ENCODE data around the gene POM121L2.
A peak's percentile ranks its signal among the peaks of the same experiment; 100 is the strongest.

Gene POM121L2

GRCh38 chr6:27312146-27312949, at the start of gene POM121L2:
TSS of gene POM121L2 (minus strand) at chr6:27312273. CDS start at chr6:27312170, 103 bp downstream.
- peak; percentile 43 for DNase-seq

- no peak for DNase-seq
Measured at GRCh38 chr6:27359231-27359630, 47.2 kb upstream of the POM121L2 start.

- no peak for DNase-seq
Measured at GRCh38 chr6:27358786-27359185, 46.7 kb upstream of the POM121L2 start.

GRCh38 chr6:27352850-27353249, 40.8 kb upstream of the POM121L2 start:
- DNase-seq, result no peak

DNA sequence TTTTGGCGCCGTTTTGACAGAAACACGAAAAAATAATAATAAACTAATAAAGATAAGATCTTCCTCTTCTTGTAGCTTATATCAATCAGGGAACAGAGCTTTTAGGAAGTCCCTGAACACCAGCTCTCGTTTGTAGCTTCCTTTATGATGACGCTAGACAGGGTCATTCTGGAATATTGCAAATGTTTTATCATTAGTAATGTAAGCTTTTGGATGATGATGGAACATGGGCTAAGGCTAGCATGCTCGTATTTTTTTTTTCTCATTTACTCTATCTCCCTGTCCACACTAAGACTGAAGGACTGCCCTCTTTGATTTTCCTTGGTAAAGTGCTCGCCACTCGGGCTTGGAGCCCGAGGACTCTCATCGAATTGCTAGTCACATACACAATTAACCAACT, 22.1 kb upstream of the POM121L2 start:
- DNase-seq, result no peak

DNA sequence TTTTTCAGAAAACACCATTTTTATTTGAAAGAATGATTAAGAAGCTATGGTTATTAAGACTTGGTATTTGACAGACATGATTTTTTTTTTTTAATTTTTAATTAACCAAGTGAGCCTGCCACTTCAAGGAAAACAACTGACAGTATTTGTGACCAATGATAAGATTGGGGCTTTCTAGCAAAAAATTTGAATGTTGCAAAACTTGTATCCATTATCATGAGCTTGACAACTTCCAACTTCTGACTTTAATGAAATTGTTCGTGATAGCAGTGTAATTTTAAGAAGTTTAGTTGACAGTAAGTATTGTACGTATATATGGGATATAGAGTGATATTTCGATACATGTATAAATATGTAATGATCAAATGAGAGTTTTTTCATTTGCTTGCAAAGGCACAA, 21.6 kb upstream of the POM121L2 start:
- no peak for DNase-seq

DNA sequence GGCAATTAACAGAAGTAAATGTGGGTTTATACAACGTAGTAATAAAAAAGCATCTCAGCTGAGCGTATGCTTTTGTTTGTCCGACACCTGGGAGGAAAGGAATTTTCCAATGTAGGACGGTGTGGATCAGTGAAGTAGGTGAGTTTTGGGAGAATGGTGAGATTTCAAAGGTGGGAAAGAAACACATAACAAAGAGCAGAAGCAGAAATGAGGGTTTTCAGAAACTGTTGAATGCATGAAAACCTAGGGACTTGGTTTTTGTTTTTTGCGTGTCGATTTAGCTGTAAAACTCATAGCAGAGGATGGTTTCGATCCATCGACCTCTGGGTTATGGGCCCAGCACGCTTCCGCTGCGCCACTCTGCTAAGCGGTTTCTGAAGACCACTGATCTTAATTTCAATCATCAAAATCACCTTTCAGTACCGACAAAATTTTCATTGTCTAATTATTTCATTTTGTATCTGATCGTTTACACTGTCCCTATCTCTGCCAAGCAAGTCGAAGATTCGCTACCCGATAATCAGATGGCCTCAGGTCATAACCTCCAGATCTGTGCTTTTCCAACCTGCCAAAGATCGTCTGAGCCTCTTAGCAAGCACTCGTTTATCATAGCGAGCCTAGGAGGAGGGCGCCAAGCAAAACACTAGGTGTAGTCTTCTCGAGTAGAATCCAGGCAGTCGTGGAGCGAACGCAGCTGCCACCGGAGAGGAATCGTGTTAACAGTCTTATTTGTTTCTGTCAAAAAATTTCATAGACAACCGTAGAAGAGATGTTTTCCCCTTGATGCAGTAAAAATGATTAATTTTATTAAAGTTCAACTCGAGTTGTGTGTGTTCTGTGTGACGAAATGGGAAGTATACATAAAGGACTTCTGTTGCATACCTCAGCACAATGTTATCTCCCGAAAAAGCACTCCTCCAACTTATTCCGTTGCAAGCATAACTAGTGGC, 20.9 kb upstream of the POM121L2 start:
- DNase-seq, result no peak

- DNase-seq, result no peak
Measured at GRCh38 chr6:27327023-27327738, 15.1 kb upstream of the POM121L2 start.

DNA sequence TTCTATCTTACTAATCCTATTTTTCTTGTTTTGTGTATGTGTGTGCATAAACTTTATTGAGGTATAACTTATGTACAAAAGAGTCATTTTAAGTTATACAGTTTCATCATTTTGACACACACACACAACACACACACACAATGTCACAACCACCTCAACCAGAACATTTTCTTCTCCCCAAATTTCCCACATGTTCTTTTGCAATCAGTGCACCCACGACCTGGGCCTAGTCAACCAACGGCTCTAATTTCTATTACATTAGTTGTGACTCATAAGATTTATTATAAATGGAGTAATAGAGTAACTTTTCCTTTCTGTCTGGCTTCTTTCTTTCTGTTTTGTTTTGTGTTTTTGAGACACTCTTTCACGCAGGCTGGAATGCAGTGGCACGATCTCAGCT, 9.8 kb upstream of the POM121L2 start:
- DNase-seq, result no peak

DNA sequence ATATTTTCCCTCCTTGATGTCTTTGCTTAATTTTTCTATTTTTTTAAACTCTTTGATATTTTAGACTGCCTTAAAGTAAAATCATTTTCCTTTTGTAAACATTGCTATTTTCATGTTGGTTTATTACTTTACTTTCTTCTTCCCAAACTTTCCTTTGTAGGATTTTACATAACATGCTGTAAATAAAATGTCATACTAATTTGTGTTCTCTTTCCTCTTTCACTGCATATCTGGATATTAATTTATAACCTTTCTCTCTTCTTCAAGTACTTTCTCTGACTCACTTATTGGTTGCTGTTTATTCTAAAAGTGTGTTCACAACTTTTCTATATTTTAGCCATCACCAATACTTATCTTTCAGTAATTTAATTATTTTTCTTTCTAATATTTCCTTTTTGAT, 9.3 kb upstream of the POM121L2 start:
- DNase-seq, result no peak

- DNase-seq, result no peak
Measured at GRCh38 chr6:27318973-27319372, 6.9 kb upstream of the POM121L2 start.

- no peak for DNase-seq
Measured at GRCh38 chr6:27314046-27314445, 2.0 kb upstream of the POM121L2 start.

DNA sequence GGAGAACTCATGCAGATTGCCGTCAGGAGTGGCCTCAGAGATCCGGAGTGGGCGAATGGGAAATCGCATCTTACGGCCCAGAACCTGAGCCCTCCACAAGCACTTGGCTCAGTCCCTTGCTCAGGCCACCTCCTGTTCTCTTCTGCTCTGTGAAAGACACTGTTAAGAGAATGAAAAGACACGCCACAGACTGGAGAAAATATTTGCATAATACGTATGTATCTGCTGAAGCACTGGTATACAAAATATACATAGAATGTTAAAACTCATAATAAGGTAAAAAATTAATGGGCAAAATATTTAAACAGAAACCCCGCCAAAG, 838 bp upstream of the POM121L2 start:
- no peak for DNase-seq

DNA sequence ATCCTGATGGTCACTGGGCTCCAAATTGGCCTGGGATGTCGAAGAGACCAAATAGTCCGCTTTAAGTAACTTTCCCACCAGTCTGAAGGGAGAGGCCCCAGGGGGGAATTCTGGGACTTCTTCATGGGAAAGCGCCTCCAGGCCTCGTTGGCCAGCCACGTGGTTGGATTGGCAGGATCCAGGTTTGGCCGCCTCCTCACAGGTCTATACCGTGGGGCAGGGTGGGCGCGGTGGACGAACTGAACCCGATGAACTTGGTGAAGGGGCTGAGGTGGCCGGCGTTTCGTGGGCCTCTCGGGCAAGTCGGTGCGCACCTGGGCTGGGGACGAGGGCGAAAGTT, 297 bp downstream of the POM121L2 start:
- DNase-seq, result no peak

DNA sequence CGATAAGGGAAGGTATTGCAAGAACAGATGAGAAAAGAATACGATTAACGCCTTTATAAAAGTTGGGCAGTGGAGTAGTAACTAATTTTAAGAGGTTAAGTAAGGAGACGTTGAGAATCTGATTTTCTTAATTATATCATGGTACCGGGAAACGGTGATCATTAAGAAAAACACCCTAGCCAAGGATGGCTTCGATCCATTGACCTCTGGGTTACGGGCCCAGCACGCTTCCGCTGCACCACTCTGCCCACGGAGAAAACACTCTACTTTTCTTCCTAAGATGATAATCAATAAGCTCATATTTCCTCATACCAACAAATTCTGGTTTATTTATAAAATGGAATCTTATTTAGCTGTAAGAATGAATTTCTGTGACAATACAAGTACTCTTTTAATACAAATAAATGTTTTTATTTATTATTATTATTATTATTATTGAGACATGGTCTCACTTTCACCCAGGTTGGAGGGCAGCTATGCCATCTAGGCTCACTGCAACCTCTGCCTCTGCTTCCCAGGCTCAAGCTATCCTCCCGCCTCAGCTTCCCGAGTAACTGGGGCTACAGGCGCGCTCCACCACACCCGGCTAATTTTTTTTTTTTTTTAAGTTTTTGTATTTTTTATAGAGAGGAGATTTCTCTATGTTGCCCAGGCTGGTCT, 8.3 kb downstream of the POM121L2 start:
- no peak for DNase-seq

DNA sequence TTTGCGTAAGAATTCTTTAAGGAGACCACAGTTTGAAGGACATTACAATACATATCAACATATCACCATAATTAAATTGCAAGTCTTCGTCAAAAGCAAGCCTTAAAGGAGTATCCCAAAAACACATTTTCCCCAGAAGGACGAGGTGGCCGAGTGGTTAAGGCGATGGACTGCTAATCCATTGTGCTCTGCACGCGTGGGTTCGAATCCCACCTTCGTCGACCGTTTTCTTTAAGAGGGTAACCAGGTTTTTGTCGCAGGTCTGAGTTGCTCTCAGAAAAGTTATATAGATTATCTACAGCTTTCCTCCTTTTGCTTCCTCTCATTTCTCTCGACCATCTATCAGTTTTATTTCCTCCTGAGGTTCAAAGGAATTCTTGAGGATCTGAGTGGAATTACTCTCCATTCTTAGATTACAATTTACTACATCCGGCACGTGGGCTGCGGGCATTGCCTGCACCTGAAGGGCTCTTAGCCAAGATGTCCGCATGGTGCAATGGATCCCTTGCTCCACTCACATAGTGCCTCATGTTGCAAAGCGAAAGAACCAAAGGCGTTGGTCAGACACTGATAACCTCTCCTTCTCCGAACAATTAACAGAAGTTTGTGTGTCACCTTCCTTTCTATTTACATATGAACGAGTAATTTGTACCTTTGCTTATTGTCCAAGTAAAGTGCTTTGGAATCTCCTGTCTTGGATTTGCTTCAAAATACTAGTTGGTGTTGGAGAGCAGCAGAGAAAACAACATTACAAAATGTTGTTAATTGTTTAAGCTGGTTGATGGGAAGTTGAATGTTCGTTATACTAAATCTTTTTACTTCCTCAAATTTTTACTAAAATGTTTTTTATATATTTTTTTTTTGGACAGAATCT, 14.0 kb downstream of the POM121L2 start:
- no peak for DNase-seq

DNA sequence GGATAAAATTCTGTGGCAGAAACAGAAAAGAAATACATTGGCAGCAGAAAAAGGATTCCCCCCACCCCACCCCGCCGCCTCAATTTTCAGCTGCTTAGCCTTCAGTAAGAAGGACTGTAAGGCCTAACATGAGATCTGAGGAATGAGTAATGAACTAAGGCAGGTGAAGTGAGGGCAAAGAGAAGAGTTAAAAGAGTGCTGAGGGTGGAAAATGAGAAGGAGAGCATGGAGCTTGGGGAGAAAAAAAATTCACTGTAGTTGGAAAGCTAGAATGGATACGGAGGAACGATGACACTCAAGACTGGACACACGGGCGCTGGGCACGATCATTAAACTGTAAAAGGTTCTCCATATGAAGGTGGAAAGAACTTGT, 14.6 kb downstream of the POM121L2 start:
- no peak for DNase-seq

GRCh38 chr6:27296106-27296783, 15.8 kb downstream of the POM121L2 start:
- no peak for DNase-seq

GRCh38 chr6:27295301-27296079, 16.6 kb downstream of the POM121L2 start:
- DNase-seq, result no peak

DNA sequence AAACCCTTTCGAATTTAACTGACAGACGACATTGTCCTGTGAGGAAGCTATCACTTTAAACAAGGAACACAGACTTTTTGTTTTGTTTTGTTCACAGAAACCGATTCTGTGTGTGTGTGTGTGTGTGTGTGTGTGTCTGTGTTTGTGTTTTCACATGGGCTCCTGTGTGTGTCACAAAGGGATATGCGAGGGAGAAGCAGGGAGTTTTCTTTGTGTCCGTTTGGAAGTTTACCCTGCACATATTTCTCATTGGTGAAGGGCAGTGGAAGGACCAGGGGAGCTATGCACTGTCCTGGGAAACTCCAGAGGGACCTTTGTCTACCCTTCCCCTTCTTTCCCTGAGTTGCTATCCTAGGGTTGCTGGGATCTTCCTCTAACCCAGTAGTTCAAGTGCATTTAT, 17.7 kb downstream of the POM121L2 start:
- no peak for DNase-seq

Data from activated effector memory CD4-positive, alpha-beta T cell treated with Interleukin-2 at 50 U/mL for 16 hours (primary cell).